ENCODE results near the gene CARMIL3. TPM values are rescaled to one million over a fixed set of nuclear protein-coding genes. Genes with fewer than 3 reads are reported as not detected.
"Not testable (repeated sequence)": the region's sequence is repeated elsewhere in the genome, so short reads cannot be mapped to it uniquely, and the experiment has no call there.

The CARMIL3 gene
- total RNA-seq, 4 donors from 2014 or later, result 0.63 to 1.3 (median 0.99) TPM

DNA sequence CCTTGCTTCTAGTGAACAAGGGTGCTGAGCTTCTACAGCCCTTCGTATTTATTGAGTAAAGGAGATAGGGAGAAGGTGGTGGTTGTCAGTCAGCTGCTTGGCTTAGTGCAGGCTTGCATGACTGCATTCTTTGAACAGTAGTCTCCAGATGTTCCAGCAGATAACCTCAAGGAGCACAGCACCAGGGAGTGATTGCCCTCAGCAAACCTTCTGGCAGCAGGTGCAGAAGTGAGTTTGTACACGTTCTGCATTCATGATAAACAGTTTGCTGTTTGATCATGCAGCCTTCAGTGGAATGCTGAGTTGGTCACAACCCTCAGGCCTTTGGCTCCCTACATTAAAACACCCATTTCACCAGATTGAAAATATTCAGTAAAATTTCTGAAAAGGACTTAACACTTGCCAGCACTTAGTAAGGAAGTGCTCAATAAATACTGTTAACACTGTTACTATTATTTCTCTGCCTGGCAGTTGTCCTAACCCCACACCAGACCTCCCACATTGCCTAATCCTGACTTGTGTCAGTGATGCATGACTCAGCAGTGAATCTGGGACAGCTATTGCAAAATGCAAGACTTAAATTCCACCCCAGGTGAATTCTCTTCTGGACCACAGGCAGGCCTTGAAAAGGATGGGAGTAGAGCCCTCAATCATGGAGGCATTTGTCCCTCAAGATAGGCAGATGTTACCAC is 18.9 kb upstream of the CARMIL3 start:
- TF ChIP-seq POLR2A (IDR thresholded peaks at IDR 0.05), result no peak
- no peak for TF ChIP-seq CTCF (IDR thresholded peaks at IDR 0.05)
- intact Hi-C loops (cut with DNase I), result no loop called here
- Histone ChIP-seq H3K4me1 (peaks cover 3% of the 10 kb centered on the region in 2 donors), H3K36me3 (no peaks in the 10 kb centered on the region), H3K27me3 (no peaks in the 10 kb centered on the region), H3K9me3 (no peaks in the 10 kb centered on the region), H3K27ac (no peak overlapping the region), H3K4me3 (replicated peaks in 1 of 3) (no peak overlapping the region)
- WGBS, 2 donors, result 84 to 87% methylated on average over 2 of the region's 2 CpGs
- no peak for DNase-seq

GRCh38 chr14:24035769-24036168 is 16.0 kb upstream of the CARMIL3 start:
- WGBS, 2 donors, result 47 to 55% methylated on average over 2 to 4 of the region's 4 CpGs
- H3K9me3 ChIP-seq; H3K36me3 ChIP-seq; intact Hi-C loops (cut with DNase I); DNase-seq; H3K27me3 ChIP-seq; H3K4me1 ChIP-seq: not testable (repeated sequence)
- peak overlapping the region; percentile 62 to 90 (median 88) for H3K27ac ChIP-seq
- H3K4me3 ChIP-seq (replicated peaks in 1 of 3), result peak overlapping the region in 1 of 3 donors; percentile 42

DNA sequence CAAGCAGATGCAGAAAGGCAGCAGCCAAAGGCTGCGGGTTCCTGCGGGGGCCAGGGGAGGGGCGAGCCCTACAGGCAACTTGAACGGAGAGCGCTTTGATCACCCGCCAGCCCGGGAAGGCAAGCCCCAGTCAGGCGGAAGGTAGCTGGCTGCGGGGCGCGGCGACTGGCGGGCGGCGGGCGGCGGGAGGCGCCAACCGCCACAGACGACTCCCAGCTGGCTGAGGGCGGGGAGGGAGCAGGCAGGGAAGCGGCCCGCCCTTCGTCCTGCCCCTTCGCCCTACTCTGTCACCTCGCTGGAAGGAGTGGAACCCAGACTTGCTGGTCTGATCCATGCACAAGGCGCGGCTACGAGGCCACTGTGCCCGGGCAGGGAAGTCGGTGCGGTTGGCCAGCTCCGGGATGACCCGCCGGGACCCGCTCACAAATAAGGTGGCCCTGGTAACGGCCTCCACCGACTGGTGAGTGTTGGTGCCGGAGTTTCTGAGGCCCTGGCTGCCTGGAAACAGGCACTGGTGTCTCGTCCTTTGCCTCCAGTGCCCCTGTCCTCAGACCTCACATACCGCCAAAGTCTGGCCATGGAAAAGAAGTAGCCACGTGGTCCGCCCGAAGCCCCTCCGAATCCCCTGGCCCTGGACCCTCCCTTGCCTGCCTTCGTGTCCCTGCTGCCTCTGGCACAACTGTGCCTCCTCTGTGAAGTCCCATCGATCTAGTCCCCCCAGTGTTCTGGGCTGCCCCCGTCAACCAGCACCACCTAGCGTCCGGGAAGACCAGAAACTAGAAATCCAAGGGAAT is 15.4 kb upstream of the CARMIL3 start:
- TF ChIP-seq POLR2A (IDR thresholded peaks at IDR 0.05) (peak in 1 of 2 donors; percentile 48), CTCF (IDR thresholded peaks at IDR 0.05) (peak in 5 of 6 experiments; percentile 59 to 83 (median 73))
- peak overlapping the region; percentile 62 to 90 (median 88) for H3K27ac ChIP-seq
- no peaks in the 10 kb centered on the region for H3K27me3 ChIP-seq
- H3K36me3 ChIP-seq, result no peaks in the 10 kb centered on the region
- H3K9me3 ChIP-seq, result no peaks in the 10 kb centered on the region
- peaks cover 3% of the 10 kb centered on the region in 2 donors for H3K4me1 ChIP-seq
- peak overlapping the region; percentile 10 to 42 (median 20) for H3K4me3 ChIP-seq (replicated peaks in 1 of 3)
- intact Hi-C loops (cut with DNase I), result no loop called here
- peak; percentile 86 to 89 for DNase-seq
- WGBS, 2 donors, result 0% methylated on average over 14 to 42 of the region's 50 CpGs

- intact Hi-C loops (cut with DNase I), result not testable (repeated sequence)
Measured at GRCh38 chr14:24036963-24037657, 14.7 kb upstream of the CARMIL3 start.

More at GRCh38 chr14:24036963-24037657, 14.7 kb upstream of the CARMIL3 start:
- peak in 1 of 6 experiments; percentile 31 for TF ChIP-seq CTCF (IDR thresholded peaks at IDR 0.05)
- not testable (repeated sequence) for H3K4me1 ChIP-seq, DNase-seq, H3K36me3 ChIP-seq, H3K27me3 ChIP-seq, H3K9me3 ChIP-seq
- 42 to 51% methylated on average over 10 of the region's 10 CpGs for WGBS, 2 donors
- H3K4me3 ChIP-seq (replicated peaks in 1 of 3), result peak overlapping the region in 2 of 3 donors; percentile 10 to 42
- peak overlapping the region in 2 of 3 donors; percentile 88 to 90 for H3K27ac ChIP-seq

Data from thyroid gland (tissue), 4 donors.